Measurements from ENCODE around the gene DYNC2LI1. TPM values are rescaled to one million over a fixed set of nuclear protein-coding genes. Genes with fewer than 3 reads are reported as not detected.

Gene DYNC2LI1
- total RNA-seq, 2 experiments from 2014 or later = 13.6 to 17.7 TPM

DNA sequence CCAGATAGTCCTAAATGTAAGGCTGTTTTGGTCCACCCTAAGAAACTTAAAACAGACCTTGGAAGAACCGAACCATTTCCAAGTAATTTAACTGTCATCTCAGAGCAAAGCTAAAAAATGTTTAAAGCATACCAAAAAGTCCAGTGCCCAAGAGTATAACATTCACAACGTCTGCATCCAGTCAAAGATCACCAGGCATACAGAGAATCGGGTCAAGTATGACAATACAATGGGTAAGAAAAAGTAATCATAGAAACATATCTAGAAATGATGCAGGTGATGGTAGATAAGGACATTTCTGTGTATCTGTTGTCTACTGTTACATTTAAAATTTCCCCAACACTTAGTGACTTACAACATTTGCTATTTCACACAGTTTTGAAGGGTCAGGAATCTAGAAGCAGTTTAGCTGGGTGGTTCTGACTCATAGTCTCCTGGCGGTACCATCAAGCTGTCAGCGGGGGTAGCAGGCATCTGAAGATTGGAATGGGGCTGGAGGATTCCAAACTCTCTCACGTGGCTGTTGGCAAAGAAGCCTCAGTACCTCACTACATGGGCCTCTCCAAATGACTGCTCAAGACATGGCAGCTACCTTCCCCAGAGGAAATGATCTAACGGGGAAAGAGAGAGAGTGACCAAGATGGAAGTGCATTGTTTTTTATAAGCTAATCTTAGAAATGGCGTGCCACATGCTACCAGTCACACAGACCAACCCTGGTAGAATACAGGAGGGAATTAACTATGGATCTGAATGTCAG, 36.6 kb upstream of the DYNC2LI1 start:
- ChIA-PET POLR2A (interaction anchor here (0.5 to 0.7 kb wide), 2 partner anchors 102 to 891 kb away, joined by 3 to 6 read pairs; no protein-coding TSS in a partner anchor), CTCF (ENCODE audit: unreplicated experiment) (no interaction called here)
- no TSS peak for BruUV-seq (replicated peaks)
- TF ChIP-seq, protein P1, sequence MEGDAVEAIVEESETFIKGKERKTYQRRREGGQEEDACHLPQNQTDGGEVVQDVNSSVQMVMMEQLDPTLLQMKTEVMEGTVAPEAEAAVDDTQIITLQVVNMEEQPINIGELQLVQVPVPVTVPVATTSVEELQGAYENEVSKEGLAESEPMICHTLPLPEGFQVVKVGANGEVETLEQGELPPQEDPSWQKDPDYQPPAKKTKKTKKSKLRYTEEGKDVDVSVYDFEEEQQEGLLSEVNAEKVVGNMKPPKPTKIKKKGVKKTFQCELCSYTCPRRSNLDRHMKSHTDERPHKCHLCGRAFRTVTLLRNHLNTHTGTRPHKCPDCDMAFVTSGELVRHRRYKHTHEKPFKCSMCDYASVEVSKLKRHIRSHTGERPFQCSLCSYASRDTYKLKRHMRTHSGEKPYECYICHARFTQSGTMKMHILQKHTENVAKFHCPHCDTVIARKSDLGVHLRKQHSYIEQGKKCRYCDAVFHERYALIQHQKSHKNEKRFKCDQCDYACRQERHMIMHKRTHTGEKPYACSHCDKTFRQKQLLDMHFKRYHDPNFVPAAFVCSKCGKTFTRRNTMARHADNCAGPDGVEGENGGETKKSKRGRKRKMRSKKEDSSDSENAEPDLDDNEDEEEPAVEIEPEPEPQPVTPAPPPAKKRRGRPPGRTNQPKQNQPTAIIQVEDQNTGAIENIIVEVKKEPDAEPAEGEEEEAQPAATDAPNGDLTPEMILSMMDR (conservative IDR thresholded peaks at IDR 0.05; ENCODE audit: low read length) = no peak
- TF ChIP-seq EZH2phosphoT487 (IDR thresholded peaks at IDR 0.05; ENCODE audit: borderline replicate concordance, low read depth, low read length) = no peak
- no peak for DNase-seq (ENCODE audit: low spot score)
- Histone ChIP-seq H2AFZ (ENCODE audit: low read length) (no peak overlapping the region), H3K9me3 (ENCODE audit: low read length) (no peaks in the 10 kb centered on the region), H3K79me2 (ENCODE audit: insufficient read depth, low read depth, low read length) (no peaks in the 10 kb centered on the region), H4K20me1 (ENCODE audit: insufficient read depth, low read length) (no peaks in the 10 kb centered on the region), H3K36me3 (ENCODE audit: insufficient read depth, low read length) (no peaks in the 10 kb centered on the region), H3K27ac (ENCODE audit: low read depth, low read length, poor library complexity, severe bottlenecking) (no peak overlapping the region), H3K4me1 (ENCODE audit: insufficient read depth, low read length, poor library complexity, severe bottlenecking) (no peaks in the 10 kb centered on the region), H3K4me2 (ENCODE audit: low read length) (no peak overlapping the region), H3K9me2 (ENCODE audit: insufficient read depth, low read length) (no peaks in the 10 kb centered on the region), H3K4me3 (ENCODE audit: low read depth, low read length, poor library complexity, severe bottlenecking) (no peak overlapping the region)
- intact Hi-C loops (cut with micrococcal nuclease; ENCODE audit: unreplicated experiment) = no loop called here

DNA sequence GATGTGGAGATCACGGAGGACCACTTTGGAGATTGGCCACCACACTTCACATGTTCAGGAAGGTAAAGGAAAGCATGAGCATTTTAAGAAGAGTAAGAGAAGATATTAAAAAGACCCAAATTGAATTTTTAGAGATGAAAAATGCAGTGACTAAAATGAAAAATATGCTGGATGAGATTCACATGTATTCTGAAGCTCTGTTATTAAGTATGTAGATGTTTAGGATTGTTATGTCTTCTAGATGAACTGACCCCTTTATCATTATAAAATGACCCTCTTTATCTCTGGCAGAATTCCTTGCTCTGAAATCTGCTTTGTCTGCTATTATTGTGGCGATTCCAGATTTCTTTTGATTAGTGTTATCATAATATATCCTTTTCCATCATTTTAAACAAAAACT, 36.0 kb upstream of the DYNC2LI1 start:
- POLR2A ChIA-PET = interaction anchor here (0.5 kb wide), 1 partner anchor 891 kb away, joined by 3 read pairs; no protein-coding TSS in a partner anchor
- no TSS peak for BruUV-seq (replicated peaks)

More for the DNA sequence above, 36.0 kb upstream of the DYNC2LI1 start:
- Histone ChIP-seq H3K4me2 (ENCODE audit: low read length) (no peak overlapping the region), H2AFZ (ENCODE audit: low read length) (no peak overlapping the region), H3K9me3 (ENCODE audit: low read length) (no peaks in the 10 kb centered on the region), H3K4me3 (ENCODE audit: low read depth, low read length, poor library complexity, severe bottlenecking) (no peak overlapping the region), H3K27ac (ENCODE audit: low read depth, low read length, poor library complexity, severe bottlenecking) (no peak overlapping the region), H3K79me2 (ENCODE audit: insufficient read depth, low read depth, low read length) (no peaks in the 10 kb centered on the region), H3K36me3 (ENCODE audit: insufficient read depth, low read length) (no peaks in the 10 kb centered on the region), H3K4me1 (ENCODE audit: insufficient read depth, low read length, poor library complexity, severe bottlenecking) (no peaks in the 10 kb centered on the region), H4K20me1 (ENCODE audit: insufficient read depth, low read length) (no peaks in the 10 kb centered on the region), H3K9me2 (ENCODE audit: insufficient read depth, low read length) (no peaks in the 10 kb centered on the region)
- no peak for DNase-seq (ENCODE audit: low spot score)
- TF ChIP-seq, protein P1 (conservative IDR thresholded peaks at IDR 0.05; ENCODE audit: low read length) = no peak
- no peak for TF ChIP-seq EZH2phosphoT487 (IDR thresholded peaks at IDR 0.05; ENCODE audit: borderline replicate concordance, low read depth, low read length)
- CTCF ChIA-PET (ENCODE audit: unreplicated experiment) = no interaction called here
- intact Hi-C loops (cut with micrococcal nuclease; ENCODE audit: unreplicated experiment) = no loop called here

Data from OCI-LY7 (cell line).